ENCODE measurements around the gene PRICKLE1.

The PRICKLE1 gene

DNA sequence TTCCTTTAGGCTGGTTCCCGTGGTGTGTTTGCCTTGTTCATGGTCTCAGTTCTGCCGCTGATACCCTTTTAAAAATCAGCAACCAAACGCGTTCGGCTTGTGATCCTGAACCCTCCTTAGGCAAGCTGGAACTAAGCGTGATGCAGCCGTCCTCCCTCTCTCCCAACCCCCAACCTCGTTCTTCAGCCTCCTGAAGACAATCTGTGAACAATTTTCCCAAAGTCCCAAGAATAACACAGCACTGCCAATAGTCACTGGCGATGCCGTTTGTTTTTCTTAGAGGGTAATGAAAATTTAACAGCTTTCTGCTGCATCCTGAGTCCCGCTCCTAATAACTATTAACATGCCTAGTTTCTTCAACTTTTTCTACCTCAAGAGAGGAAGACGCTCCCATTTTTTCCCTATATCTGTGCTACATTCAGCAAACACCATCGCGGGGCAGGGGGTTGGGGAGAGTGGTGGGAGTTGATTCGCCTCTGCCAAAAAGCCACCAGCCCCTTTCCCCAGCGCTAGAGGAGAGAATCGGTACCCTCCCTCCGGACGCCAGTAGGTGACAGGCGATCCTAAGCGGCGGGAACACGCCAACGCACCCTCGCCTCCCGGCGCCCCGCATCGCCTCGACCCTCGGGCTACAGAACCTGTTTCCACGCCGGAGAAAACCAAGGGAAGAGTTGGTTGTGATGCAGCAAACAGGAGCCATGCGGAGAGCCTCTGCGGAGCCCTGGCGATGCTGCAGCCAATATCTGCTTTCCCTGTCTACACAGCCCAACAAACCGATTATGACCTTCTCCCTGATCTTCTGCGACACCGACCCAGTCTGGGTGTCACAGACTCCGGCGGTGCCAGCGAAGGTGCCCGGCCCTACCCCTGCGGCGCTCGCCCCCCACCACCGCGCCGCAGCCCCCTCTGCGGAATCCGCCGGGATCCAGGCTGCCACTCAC lies 752 bp downstream of the PRICKLE1 start:
- no peak for DNase-seq

DNA sequence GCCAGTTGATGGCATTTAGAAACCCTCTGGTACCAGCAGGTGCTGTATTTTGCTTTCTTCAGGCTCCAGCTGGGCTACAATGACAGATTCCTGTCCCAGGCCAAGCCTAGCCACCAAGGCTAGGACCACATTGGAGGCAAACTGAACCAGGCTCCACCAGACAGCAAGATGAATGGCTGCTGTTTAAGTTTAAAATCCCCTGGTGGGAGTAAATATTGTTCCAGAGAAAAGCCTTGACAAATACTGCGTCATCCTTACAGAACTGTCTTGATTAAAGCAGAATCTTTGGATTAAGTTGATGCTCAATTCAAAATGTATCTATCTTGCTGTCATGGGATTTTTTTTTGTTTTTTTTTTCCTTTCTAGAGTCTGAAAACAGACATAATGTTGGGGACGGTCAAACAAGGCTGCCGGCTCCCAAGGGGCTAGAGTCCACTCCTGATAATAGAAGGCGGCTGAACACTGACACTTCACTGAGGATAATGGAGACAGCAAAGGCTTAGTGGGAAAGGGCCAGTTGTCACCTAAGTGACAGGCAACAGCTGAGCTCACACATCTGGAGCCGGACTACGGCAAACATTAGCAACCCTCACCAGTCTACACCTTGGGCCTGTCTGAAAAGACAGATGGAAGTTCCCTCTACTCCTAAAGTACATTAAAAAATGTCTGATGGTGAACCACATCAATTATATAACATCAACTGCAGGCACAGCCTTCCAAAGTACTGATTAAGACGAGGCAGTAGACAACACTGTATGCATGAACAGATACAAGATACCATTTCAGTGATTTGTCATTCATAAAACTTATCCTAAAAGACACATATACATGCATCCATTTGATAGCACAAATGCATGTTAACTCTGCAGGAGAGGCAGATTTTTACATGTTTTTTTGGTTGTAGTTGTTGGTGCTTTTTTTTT lies 1.7 kb downstream of the PRICKLE1 start:
- DNase-seq, result no peak

GRCh38 chr12:42586268-42586667 lies 3.3 kb downstream of the PRICKLE1 start:
- no peak for DNase-seq

- no peak for DNase-seq
Observed at GRCh38 chr12:42585841-42586216, 3.7 kb downstream of the PRICKLE1 start.

DNA sequence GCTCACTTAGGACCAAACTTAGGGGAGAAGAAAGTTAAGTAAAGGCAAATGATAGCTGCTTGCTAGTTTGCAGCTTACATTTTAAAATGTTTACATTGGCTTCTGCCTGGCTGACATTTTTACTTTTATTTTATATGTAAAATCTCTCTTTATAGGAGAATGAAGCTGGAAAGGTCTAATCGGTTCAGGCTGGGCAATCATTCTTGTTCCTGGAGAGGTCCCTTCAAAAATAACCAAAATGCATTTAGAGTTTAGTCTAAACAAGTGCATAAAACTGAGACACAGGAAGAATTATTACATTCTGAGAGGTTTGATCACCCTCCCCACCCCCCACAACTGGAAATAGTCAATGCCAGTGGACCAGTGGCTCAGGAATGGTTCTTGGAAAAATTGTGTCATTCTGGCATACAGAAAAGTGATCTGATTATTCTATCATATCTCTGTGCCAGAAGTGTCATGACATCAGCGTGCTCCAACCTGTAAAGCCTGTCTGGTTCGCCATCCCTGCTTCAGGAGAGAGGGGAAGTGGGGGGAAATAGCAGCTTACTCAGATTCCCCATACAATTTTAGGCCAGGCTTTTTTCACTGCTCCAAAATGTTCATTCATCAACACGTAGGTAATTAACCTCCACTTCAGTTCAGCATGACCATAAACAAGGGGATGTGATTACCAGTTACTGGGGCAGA lies 4.2 kb downstream of the PRICKLE1 start:
- no peak for DNase-seq

GRCh38 chr12:42584651-42585111 lies 4.9 kb downstream of the PRICKLE1 start:
- no peak for DNase-seq

GRCh38 chr12:42583016-42583415 lies 6.5 kb downstream of the PRICKLE1 start:
- no peak for DNase-seq

GRCh38 chr12:42582498-42582897 lies 7.0 kb downstream of the PRICKLE1 start:
- no peak for DNase-seq

GRCh38 chr12:42582050-42582449 lies 7.5 kb downstream of the PRICKLE1 start:
- no peak for DNase-seq

DNA sequence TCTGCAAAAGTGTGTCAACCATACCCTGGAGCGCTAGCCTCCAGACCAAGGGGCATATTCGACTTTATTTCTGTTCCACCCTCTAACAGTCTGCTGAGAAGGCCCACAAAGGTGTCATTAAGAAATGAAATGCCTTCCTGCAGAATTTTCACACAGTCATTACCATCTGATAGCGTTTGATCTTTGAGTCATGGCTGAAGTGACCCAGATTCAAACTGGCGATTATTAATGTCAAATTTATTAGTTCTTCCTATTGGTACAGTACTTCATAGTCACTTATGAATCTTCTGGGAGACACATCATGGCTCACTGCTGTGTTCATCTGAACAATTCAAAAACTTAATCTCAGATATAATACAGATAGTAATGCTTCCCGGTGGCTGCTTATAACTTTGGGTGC lies 13.2 kb downstream of the PRICKLE1 start:
- DNase-seq, result no peak

DNA sequence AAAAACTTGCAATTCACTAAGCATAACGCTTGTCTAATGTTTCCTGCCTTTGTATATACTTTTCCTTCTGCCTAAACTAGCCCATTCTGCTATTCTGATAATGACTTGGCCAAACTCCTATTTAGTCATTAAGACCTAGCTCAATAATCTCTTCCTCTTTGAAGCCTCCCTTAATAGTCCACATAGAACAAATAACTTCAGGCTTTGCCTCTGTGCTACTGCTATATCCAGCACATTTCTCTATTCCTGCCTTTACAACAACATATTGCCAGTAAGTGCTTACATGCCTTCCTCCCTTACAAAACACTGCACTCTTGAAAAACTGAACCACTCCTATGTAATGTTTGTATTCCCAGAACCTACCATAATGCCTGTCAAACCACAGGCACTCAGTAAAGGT lies 13.8 kb downstream of the PRICKLE1 start:
- DNase-seq, result no peak

GRCh38 chr12:42574851-42575266 lies 14.7 kb downstream of the PRICKLE1 start:
- no peak for DNase-seq

GRCh38 chr12:42571327-42572009 lies 18.1 kb downstream of the PRICKLE1 start:
- no peak for DNase-seq

DNA sequence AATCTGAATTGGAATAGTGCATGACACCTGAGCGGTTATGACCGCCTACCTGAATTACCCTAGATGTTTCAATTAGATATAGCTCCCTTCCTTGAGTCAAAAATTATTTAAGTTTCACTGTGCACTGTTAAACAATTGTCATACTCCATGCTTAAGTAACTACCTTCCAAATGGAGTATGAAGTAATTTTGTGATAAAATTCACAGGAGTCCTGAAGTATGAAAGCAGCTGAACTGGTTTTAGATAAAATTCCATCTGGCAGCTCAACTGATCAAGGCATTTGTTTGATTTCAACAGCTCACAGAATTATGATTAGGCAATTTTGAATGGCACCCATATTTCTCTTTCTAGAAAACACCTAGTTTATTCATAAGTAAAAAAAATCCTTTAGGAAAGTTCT lies 19.5 kb downstream of the PRICKLE1 start:
- DNase-seq, result no peak

GRCh38 chr12:42568952-42569915 lies 20.3 kb downstream of the PRICKLE1 start:
- DNase-seq, result no peak

DNA sequence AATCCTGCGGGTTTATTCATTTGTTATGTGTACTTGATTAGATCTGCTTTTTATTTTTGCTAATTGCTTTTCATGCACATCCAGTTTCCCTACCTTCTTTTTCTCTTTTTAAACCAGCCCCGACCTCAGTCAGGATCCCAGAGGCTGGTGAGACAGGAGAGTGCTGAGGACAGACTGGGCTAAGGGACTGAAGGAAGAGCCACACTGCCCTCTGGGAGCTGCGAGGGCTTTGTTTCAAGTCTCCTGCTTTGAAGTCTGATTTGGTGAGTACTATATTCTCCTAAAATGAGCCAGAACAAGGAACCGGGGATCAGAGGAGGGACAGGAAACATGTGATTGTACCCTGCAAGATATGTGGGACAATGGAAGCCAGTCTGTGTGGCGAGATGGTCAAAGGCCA lies 23.9 kb downstream of the PRICKLE1 start:
- no peak for DNase-seq

- DNase-seq, result no peak
Observed at GRCh38 chr12:42564996-42565395, 24.6 kb downstream of the PRICKLE1 start.

DNA sequence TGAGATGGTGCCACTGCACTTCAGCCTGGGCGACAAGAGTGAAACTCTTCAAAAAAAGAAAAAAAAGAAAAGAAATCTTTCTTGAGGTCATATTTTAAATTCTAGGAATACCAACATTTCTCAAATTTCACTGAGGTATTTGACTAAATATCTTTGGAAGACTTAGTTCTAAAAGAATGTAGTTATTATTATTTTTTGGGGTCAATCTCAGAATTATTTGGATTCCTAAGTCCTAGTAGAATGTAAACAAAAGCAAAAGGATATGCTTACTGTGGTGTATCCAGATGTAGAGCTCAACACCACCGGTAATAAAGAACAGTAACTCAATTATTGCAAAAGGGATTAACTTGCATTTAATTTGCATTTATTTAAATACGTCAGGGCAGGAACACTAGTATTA lies 25.0 kb downstream of the PRICKLE1 start:
- no peak for DNase-seq

- DNase-seq, result no peak
Observed at GRCh38 chr12:42560977-42561376, 28.6 kb downstream of the PRICKLE1 start.

- DNase-seq, result no peak
Observed at GRCh38 chr12:42557586-42558172, 31.9 kb downstream of the PRICKLE1 start.

- no peak for DNase-seq
Observed at GRCh38 chr12:42556917-42557316, 32.6 kb downstream of the PRICKLE1 start.
